ENCODE data around the gene GET4. TPM values are rescaled to one million over a fixed set of nuclear protein-coding genes. Genes with fewer than 3 reads are reported as not detected.

Gene GET4
- total and polyA plus RNA-seq, 4 donors: 19.5 to 34.7 (median 27.3) TPM

DNA sequence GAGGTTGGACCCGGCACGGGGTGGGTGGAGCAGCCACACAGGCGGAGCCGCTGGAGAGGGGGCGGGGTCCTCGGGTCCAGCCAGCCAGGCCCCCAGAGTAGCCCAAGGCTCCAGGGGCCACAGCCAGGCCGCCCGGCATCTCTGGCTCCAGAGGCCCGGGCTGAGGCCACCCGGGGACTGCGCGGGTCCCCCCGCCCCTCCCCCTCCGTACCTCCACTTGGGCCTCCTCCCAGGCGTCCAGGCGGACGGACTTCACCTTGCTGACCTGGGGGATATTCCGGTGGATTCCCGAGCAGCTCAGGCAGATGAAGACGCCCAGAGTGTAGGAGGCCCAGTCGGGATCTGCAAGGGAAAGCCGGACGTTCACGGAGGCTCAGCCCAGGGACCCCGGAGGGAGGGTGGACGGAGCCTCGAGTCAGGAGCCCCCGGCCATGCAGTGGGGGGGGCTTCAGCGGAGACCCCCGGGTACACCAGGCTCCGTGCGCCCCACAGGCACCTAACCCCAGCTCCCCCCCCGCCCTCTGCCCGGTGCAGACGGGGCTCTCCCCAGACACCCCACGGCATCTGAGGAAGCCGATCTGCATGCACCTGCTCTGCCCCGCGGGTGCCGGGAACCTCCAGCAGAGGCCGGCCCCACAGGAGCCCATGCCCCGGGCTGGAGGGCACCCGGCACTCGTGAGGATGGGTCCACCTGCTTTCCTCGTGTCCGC lies 59.0 kb downstream of the GET4 start:
- no peak for DNase-seq (ENCODE audit: low spot score)
- no peaks in the 10 kb centered on the region for H3K36me3 ChIP-seq (ENCODE audit: control insufficient read depth in 4 of 4, insufficient read depth in 3 of 4, low read depth in 1 of 4, low read length in 3 of 4)
- 78% methylated on average over 46 of the region's 46 CpGs for WGBS

GRCh38 chr7:935874-936385 lies 59.6 kb downstream of the GET4 start:
- Histone ChIP-seq H3K27ac (ENCODE audit: low read depth in 1 of 2, low read length in 2 of 2) (no peak overlapping the region), H3K4me3 (ENCODE audit: low read depth in 1 of 3, low read length in 3 of 3) (no peak overlapping the region), H3K4me1 (ENCODE audit: control insufficient read depth in 4 of 4, insufficient read depth in 4 of 4, low read length in 3 of 4) (no peaks in the 10 kb centered on the region), H3K9ac (ENCODE audit: low read depth in 1 of 2, low read length in 2 of 2) (no peak overlapping the region), H3K36me3 (ENCODE audit: control insufficient read depth in 4 of 4, insufficient read depth in 3 of 4, low read depth in 1 of 4, low read length in 3 of 4) (no peaks in the 10 kb centered on the region), H3K9me3 (ENCODE audit: control insufficient read depth in 4 of 4, low read length in 3 of 4) (no peaks in the 10 kb centered on the region), H3K27me3 (ENCODE audit: control insufficient read depth in 4 of 4, insufficient read depth in 4 of 4, low read length in 3 of 4) (no peaks in the 10 kb centered on the region)
- DNase-seq (ENCODE audit: low spot score): no peak
- WGBS: 94% methylated on average over 28 of the region's 28 CpGs
- no peak for TF ChIP-seq FOXA1 (IDR thresholded peaks at IDR 0.05)

More for the DNA sequence above, 59.0 kb downstream of the GET4 start:
- H3K4me1 ChIP-seq (ENCODE audit: control insufficient read depth in 4 of 4, insufficient read depth in 4 of 4, low read length in 3 of 4): no peaks in the 10 kb centered on the region
- no peak overlapping the region for H3K4me3 ChIP-seq (ENCODE audit: low read depth in 1 of 3, low read length in 3 of 3)
- TF ChIP-seq HNF4A (conservative IDR thresholded peaks at IDR 0.05) (no peak), YY1 (IDR thresholded peaks at IDR 0.05) (no peak), SP1 (IDR thresholded peaks at IDR 0.05) (no peak)
- no peaks in the 10 kb centered on the region for H3K9me3 ChIP-seq (ENCODE audit: control insufficient read depth in 4 of 4, low read length in 3 of 4)
- H3K27ac ChIP-seq (ENCODE audit: low read depth in 1 of 2, low read length in 2 of 2): no peak overlapping the region
- no peak overlapping the region for H3K9ac ChIP-seq (ENCODE audit: low read depth in 1 of 2, low read length in 2 of 2)
- no peaks in the 10 kb centered on the region for H3K27me3 ChIP-seq (ENCODE audit: control insufficient read depth in 4 of 4, insufficient read depth in 4 of 4, low read length in 3 of 4)

- no peak for DNase-seq (ENCODE audit: low spot score)
- Histone ChIP-seq H3K4me3 (ENCODE audit: low read depth in 1 of 3, low read length in 3 of 3) (no peak overlapping the region), H3K27ac (ENCODE audit: low read depth in 1 of 2, low read length in 2 of 2) (no peak overlapping the region), H3K9ac (ENCODE audit: low read depth in 1 of 2, low read length in 2 of 2) (no peak overlapping the region), H3K36me3 (ENCODE audit: control insufficient read depth in 4 of 4, insufficient read depth in 3 of 4, low read depth in 1 of 4, low read length in 3 of 4) (no peaks in the 10 kb centered on the region), H3K4me1 (ENCODE audit: control insufficient read depth in 4 of 4, insufficient read depth in 4 of 4, low read length in 3 of 4) (no peaks in the 10 kb centered on the region), H3K27me3 (ENCODE audit: control insufficient read depth in 4 of 4, insufficient read depth in 4 of 4, low read length in 3 of 4) (no peaks in the 10 kb centered on the region), H3K9me3 (ENCODE audit: control insufficient read depth in 4 of 4, low read length in 3 of 4) (no peaks in the 10 kb centered on the region)
- 78% methylated on average over 22 of the region's 22 CpGs for whole genome bisulfite sequencing
- no peak for TF ChIP-seq HNF4A (conservative IDR thresholded peaks at IDR 0.05)
- TF ChIP-seq, protein P1, sequence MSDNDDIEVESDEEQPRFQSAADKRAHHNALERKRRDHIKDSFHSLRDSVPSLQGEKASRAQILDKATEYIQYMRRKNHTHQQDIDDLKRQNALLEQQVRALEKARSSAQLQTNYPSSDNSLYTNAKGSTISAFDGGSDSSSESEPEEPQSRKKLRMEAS (IDR thresholded peaks at IDR 0.05): no peak
- no peak for TF ChIP-seq FOXA1 (IDR thresholded peaks at IDR 0.05)
- TF ChIP-seq RXRA (IDR thresholded peaks at IDR 0.05): no peak
- TF ChIP-seq EGR1 (IDR thresholded peaks at IDR 0.05; ENCODE audit: low read depth in 2 of 2): no peak
- TF ChIP-seq FOXA2 (IDR thresholded peaks at IDR 0.05): no peak
- TF ChIP-seq, protein P2, sequence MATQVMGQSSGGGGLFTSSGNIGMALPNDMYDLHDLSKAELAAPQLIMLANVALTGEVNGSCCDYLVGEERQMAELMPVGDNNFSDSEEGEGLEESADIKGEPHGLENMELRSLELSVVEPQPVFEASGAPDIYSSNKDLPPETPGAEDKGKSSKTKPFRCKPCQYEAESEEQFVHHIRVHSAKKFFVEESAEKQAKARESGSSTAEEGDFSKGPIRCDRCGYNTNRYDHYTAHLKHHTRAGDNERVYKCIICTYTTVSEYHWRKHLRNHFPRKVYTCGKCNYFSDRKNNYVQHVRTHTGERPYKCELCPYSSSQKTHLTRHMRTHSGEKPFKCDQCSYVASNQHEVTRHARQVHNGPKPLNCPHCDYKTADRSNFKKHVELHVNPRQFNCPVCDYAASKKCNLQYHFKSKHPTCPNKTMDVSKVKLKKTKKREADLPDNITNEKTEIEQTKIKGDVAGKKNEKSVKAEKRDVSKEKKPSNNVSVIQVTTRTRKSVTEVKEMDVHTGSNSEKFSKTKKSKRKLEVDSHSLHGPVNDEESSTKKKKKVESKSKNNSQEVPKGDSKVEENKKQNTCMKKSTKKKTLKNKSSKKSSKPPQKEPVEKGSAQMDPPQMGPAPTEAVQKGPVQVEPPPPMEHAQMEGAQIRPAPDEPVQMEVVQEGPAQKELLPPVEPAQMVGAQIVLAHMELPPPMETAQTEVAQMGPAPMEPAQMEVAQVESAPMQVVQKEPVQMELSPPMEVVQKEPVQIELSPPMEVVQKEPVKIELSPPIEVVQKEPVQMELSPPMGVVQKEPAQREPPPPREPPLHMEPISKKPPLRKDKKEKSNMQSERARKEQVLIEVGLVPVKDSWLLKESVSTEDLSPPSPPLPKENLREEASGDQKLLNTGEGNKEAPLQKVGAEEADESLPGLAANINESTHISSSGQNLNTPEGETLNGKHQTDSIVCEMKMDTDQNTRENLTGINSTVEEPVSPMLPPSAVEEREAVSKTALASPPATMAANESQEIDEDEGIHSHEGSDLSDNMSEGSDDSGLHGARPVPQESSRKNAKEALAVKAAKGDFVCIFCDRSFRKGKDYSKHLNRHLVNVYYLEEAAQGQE (IDR thresholded peaks at IDR 0.05): no peak
- TF ChIP-seq SP1 (IDR thresholded peaks at IDR 0.05): no peak
- TF ChIP-seq HNF4G (IDR thresholded peaks at IDR 0.05): no peak
- TF ChIP-seq, protein P3, sequence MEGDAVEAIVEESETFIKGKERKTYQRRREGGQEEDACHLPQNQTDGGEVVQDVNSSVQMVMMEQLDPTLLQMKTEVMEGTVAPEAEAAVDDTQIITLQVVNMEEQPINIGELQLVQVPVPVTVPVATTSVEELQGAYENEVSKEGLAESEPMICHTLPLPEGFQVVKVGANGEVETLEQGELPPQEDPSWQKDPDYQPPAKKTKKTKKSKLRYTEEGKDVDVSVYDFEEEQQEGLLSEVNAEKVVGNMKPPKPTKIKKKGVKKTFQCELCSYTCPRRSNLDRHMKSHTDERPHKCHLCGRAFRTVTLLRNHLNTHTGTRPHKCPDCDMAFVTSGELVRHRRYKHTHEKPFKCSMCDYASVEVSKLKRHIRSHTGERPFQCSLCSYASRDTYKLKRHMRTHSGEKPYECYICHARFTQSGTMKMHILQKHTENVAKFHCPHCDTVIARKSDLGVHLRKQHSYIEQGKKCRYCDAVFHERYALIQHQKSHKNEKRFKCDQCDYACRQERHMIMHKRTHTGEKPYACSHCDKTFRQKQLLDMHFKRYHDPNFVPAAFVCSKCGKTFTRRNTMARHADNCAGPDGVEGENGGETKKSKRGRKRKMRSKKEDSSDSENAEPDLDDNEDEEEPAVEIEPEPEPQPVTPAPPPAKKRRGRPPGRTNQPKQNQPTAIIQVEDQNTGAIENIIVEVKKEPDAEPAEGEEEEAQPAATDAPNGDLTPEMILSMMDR (IDR thresholded peaks at IDR 0.05; ENCODE audit: low read depth, low read length, missing input control): no peak
- TF ChIP-seq GABPA (IDR thresholded peaks at IDR 0.05 in 1 of 2, conservative IDR thresholded peaks at IDR 0.05 in 1 of 2): no peak
- TF ChIP-seq, protein P4, sequence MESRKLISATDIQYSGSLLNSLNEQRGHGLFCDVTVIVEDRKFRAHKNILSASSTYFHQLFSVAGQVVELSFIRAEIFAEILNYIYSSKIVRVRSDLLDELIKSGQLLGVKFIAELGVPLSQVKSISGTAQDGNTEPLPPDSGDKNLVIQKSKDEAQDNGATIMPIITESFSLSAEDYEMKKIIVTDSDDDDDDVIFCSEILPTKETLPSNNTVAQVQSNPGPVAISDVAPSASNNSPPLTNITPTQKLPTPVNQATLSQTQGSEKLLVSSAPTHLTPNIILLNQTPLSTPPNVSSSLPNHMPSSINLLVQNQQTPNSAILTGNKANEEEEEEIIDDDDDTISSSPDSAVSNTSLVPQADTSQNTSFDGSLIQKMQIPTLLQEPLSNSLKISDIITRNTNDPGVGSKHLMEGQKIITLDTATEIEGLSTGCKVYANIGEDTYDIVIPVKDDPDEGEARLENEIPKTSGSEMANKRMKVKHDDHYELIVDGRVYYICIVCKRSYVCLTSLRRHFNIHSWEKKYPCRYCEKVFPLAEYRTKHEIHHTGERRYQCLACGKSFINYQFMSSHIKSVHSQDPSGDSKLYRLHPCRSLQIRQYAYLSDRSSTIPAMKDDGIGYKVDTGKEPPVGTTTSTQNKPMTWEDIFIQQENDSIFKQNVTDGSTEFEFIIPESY (IDR thresholded peaks at IDR 0.05): no peak
- no peak for TF ChIP-seq YY1 (IDR thresholded peaks at IDR 0.05)
- no peak for TF ChIP-seq TAF1 (conservative IDR thresholded peaks at IDR 0.05)
- no peak for TF ChIP-seq JUND (IDR thresholded peaks at IDR 0.05)
These were observed 60.2 kb downstream of the GET4 start for GRCh38 chr7:936386-937054.
